Left cardiac atrium (tissue), 4 donors: ENCODE measurements around the gene MCF2L2. TPM values are rescaled to one million over a fixed set of nuclear protein-coding genes. Genes with fewer than 3 reads are reported as not detected.

Experiments
- ATAC-seq, 2 donors: fragments of 200-7000 bp; cut with Tn5 transposase; one replicate each; pipeline ENCODE4 v1.9.1; 2020; ENCODE audit warnings: mild to moderate bottlenecking in 2 of 2, moderate library complexity in 2 of 2
- DNase-seq: peaks from one replicate; pipeline ENCODE4 v3.0.0-alpha.2; 2020
- intact Hi-C, 2 donors: fragments of 100-400 bp; cut with DNase I; formaldehyde crosslinking; loops; one replicate each; pipeline versions ENCODE4 v1.14.1 to v1.15.1; 2022 to 2023
- total RNA-seq, 2 donors: library from RNA; stranded (reverse); fragmentation: NEBNext Ultra II Directional; extraction: Animal tissue kit (Norgen Biotek cat#: 25700); gene quantifications; one replicate each; pipeline ENCODE4 v1.2.1, GENCODE V29; 2021
- donor health status: DM: no; HTN: yes; CAD: no.
- donor health status: DM: no; HTN: yes; CAD: no; lungs with severe emphysema.
- donor health status: DM: yes; HTN: yes; CAD: no.
- donor health status: Dilated cardiomyopathy.

MCF2L2 gene
- total RNA-seq, 2 donors from 2014 or later = 0.34 to 1.1 TPM

DNA sequence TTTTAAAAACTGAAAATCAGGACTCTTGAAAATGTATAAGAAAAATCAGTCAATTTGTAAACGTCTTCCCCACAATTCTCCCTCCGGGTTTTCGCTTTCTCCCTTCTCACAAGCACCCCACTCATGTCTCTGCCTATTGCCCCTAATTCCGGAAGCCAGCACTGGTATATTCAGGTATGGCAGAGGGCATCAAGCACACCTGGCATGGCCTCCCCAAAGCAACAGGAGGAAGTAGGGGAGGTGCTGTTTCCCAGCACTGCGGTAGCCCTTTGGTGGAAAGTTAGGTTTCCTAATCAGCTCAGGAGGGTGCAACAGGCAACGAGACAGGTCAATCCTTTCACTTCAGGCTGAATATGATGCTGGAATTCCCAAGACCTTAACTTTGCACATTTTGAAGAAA lies 296.0 kb downstream of the MCF2L2 start:
- no peak for DNase-seq
- ATAC-seq = no peak
- intact Hi-C loops = no loop called here

DNA sequence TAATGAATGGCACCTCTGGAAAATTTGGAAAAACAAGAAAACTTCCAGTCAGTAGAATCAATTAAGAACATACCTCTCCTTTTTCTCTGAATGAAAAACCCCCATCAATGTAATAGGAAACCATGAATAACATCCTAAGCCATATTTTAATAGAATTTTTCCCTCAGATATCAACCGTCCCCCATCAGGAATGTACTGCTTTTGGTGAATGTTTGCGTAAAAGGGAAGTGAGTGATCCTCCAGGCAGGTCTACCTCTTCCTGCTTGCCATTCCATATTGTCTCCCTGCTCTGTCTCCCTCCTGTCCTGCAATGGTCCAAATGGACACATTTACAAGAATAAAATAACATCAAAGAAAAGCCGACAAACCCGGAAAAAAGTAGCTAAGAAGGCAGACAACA lies 296.7 kb downstream of the MCF2L2 start:
- no peak for DNase-seq
- intact Hi-C loops = no loop called here
- no peak for ATAC-seq

DNA sequence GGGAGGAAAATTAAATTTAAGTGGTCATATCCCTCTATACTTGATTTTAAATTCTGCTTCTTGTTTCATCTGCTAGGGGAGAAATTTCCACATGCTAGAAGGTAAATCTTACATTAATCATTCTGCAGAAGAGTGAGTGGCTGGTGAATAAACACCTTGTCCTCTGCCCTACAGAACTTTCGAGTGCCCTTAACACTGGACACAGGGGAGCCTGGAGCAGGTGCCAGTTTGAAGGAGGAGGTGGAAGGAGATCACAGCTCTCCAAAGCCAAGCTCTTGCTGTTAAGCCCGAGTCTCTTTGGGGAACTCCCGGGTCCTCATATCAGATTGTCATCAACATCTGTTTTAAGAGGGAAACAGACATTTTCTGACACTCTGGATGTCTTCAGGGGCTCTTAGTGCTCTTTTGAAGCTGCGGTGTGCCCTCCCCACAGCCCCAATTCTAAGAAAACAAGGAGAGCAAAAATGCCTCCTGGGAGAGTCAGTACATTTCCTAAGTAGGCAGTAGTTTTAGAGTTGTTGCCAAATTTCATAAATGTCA lies 297.2 kb downstream of the MCF2L2 start:
- intact Hi-C loops = no loop called here
- ATAC-seq (peak in 1 of 2 donors; percentile 12), DNase-seq (no peak)

DNA sequence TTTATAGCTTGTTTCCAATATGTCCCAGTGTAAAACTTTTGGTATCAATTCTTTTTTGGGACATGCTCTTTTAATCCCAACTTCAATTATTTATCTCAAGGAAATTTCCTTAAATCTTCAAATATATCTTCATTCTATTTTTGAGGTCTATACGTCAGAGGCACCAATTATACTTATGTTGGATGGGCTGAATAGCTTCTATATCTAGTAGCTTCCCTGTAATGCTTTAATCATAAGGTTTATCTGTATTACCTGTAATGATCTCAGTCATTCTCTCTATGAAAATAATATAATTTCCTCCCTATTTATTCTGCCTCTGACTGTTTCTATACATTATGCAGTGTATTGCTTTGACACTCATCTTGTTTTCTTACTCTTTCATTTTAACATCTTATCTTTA lies 299.2 kb downstream of the MCF2L2 start:
- intact Hi-C loops = loop anchor here in 1 of 2 donors (10.0 kb wide), 1 partner anchor 256 kb away; no protein-coding TSS in a partner anchor
- ATAC-seq = no peak
- DNase-seq = no peak

DNA sequence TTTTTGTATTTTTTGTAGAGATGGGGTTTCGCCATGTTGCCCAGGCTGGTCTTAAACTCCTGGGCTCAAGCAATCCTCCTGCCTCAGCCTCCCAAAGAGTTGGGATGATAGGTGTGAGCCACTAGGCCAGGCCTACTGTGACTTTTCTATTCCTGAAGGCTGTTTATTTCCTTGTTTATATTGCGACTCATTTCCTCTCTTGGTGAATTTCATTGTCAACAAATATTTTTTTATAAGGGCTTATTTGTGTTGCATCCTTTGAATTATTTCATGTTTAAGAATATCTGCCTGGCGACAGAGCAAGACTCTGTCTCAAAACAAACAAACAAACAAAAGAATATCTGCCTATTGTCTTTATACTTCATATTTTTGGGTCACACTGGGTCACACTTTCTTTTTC lies 299.7 kb downstream of the MCF2L2 start:
- DNase-seq (no peak), ATAC-seq (no peak)
- intact Hi-C loops = loop anchor here in 1 of 2 donors (10.0 kb wide), 1 partner anchor 256 kb away; no protein-coding TSS in a partner anchor

Other genes with a start within 250 kb of the MCF2L2 start
- 1 to 10 TPM; 2.6 to 5.2 TPM for gene B3GNT5, start 175.4 kb downstream of the MCF2L2 start, total RNA-seq
- gene KLHL6, start 127.1 kb upstream of the MCF2L2 start, total RNA-seq = 1 to 10 TPM; 1.7 to 2.1 TPM
- 100 to 1,000 TPM in 1 of 2 donors, 10 to 100 TPM in 1; 92.9 to 138 TPM for gene KLHL24, start 207.0 kb upstream of the MCF2L2 start, total RNA-seq